Spleen (tissue), 11 donors: ENCODE measurements around the gene ZBTB7C. TPM values are rescaled to one million over a fixed set of nuclear protein-coding genes. Genes with fewer than 3 reads are reported as not detected.
A peak's percentile ranks its signal among the peaks of the same experiment; 100 is the strongest.

Experiments used
- DNase-seq: peaks from one replicate; pipeline ENCODE4 v3.0.0-alpha.2; 2020
- H3K27ac ChIP-seq, 8 donors: fragments of 200-600 bp; sonication (generic) in 7 of 8; 1 replicate in 4 of 8; 2 replicates in 4 of 8; pipeline versions ENCODE4 v1.5.0 to v1.8.0; 2016 to 2021; ENCODE audit warnings: inconsistent platforms in 4 of 8, mild to moderate bottlenecking in 4 of 8, moderate library complexity in 1 of 8
- H3K27me3 ChIP-seq, 7 donors: fragments of 200-600 bp; sonication (generic) in 6 of 7; replicated peaks in 1 of 7; 1 replicate in 4 of 7; 2 replicates in 3 of 7; pipeline versions ENCODE4 v1.5.0 to v1.8.0; 2016 to 2021; ENCODE audit warnings: inconsistent platforms in 3 of 7, mild to moderate bottlenecking in 1 of 7
- H3K36me3 ChIP-seq, 6 donors: fragments of 200-600 bp; sonication (generic) in 5 of 6; 1 replicate in 4 of 6; 2 replicates in 2 of 6; pipeline versions ENCODE4 v1.5.0 to v1.8.0; 2016 to 2021; ENCODE audit warnings: inconsistent platforms in 2 of 6
- H3K4me1 ChIP-seq, 6 donors: fragments of 200-600 bp; sonication (generic) in 5 of 6; 1 replicate in 3 of 6; 2 replicates in 3 of 6; pipeline versions ENCODE4 v1.5.0 to v1.8.0; 2016 to 2021; ENCODE audit warnings: inconsistent platforms in 3 of 6
- H3K4me3 ChIP-seq, 8 donors: fragments of 200-600 bp; sonication (generic) in 7 of 8; 1 replicate in 4 of 8; 2 replicates in 4 of 8; pipeline versions ENCODE4 v1.5.0 to v1.8.0; 2016 to 2021; ENCODE audit warnings: inconsistent platforms in 4 of 8, mild to moderate bottlenecking in 4 of 8, moderate library complexity in 2 of 8
- H3K9me3 ChIP-seq, 8 donors: fragments of 200-600 bp; sonication (generic) in 7 of 8; 1 replicate in 4 of 8; 2 replicates in 4 of 8; pipeline versions ENCODE4 v1.5.0 to v1.8.0; 2016 to 2021; ENCODE audit warnings: inconsistent platforms in 4 of 8
- CTCF ChIP-seq, 11 experiments: fragments of 200-600 bp in 7 of 11; fragments of 450-650 bp in 4 of 11; sonication (generic) in 4 of 11; IDR thresholded peaks in 8 of 11; conservative IDR thresholded peaks in 3 of 11; 1 replicate in 7 of 11; 2 replicates in 4 of 11; pipeline versions ENCODE4 v1.4.0 to v1.8.0; 2016 to 2021; ENCODE audit warnings: antibody characterized with exemption in 11 of 11, inconsistent platforms in 4 of 11, mild to moderate bottlenecking in 1 of 11
- POLR2A ChIP-seq, 3 donors: fragments of 450-650 bp; IDR thresholded peaks; one replicate each; pipeline ENCODE4 v1.5.1; 2017; ENCODE audit warnings: antibody characterized with exemption in 3 of 3, mild to moderate bottlenecking in 1 of 3
- POLR2AphosphoS5 ChIP-seq, 3 donors: sonication (generic); formaldehyde crosslinking; IDR thresholded peaks; one replicate each; pipeline ENCODE4 v1.5.1; 2017; ENCODE audit warnings: antibody characterized with exemption in 3 of 3
- WGBS, 5 donors: extraction: QIAGEN DNeasy Blood & Tissue Kit in 3 of 5; methylation state at CpG; one replicate each; pipeline versions ENCODE4 v1.1.5 to v1.1.7; 2013 to 2018; 5-methylcytosine and 5-hydroxymethylcytosine counted together
- intact Hi-C: fragments of 100-400 bp; cut with DNase I; formaldehyde crosslinking; loops from one replicate; pipeline ENCODE4 v1.15.0; 2023; ENCODE audit warnings: low total_unique reads
- polyA plus RNA-seq, 3 donors: library from polyadenylated mRNA; stranded (reverse); fragments of 200-250 nt; gene quantifications; one replicate each; pipeline ENCODE4 v1.2.1, GENCODE V29; 2013
- total RNA-seq, 7 donors: library from RNA; depleted of rRNA in 3 of 7; stranded (reverse); fragments of >200 nt in 3 of 7; fragmentation: NEBNext Ultra II Directional in 4 of 7; extraction: Animal tissue kit (Norgen Biotek cat#: 25700) in 4 of 7; gene quantifications; one replicate each; pipeline versions ENCODE4 v1.1.0 to v1.2.1, GENCODE V29; 2016 to 2021
- donor health status: healthy with polysubstance abuse.
- donor health status: DM: no; HTN: no; CAD: no; lungs with moderate emphysema.
- donor health status: DM: no; HTN: no; CAD: no.
- donor health status: Bipolar disorder and iron deficiency.
- donor health status: healthy.
- donor health status: DM: no; HTN: no; CAD: no.
- donor health status: DM: yes; HTN: yes; CAD: no.

Gene ZBTB7C
- total and polyA plus RNA-seq, 10 donors: 1.00 to 64.2 (median 18.8) TPM

GRCh38 chr18:48407358-48407757 is 1.8 kb downstream of the ZBTB7C start:
- no peak for DNase-seq
- Histone ChIP-seq H3K36me3 (no peaks in the 10 kb centered on the region), H3K9me3 (no peaks in the 10 kb centered on the region), H3K27ac (peak overlapping the region in 7 of 8 donors; percentile 16 to 86 (median 81)), H3K27me3 (peaks cover 0 to 97% (median 33%) of the 10 kb centered on the region in 7 donors), H3K4me3 (peak overlapping the region in 7 of 8 donors; percentile 74 to 87 (median 79)), H3K4me1 (peaks cover 0 to 72% (median 31%) of the 10 kb centered on the region in 6 donors)
- no peak for TF ChIP-seq CTCF (IDR thresholded peaks at IDR 0.05 in 8 of 11, conservative IDR thresholded peaks at IDR 0.05 in 3 of 11)
- TF ChIP-seq POLR2AphosphoS5 (IDR thresholded peaks at IDR 0.05): peak in 1 of 3 donors; percentile 34
- no peak for TF ChIP-seq POLR2A (IDR thresholded peaks at IDR 0.05)
- WGBS, 5 donors: 40 to 63% (median 62%) methylated on average over 3 of the region's 3 CpGs
- intact Hi-C loops: no loop called here

- WGBS, 5 donors: 62 to 77% (median 72%) methylated on average over 4 to 6 of the region's 6 CpGs
- TF ChIP-seq CTCF (IDR thresholded peaks at IDR 0.05 in 8 of 11, conservative IDR thresholded peaks at IDR 0.05 in 3 of 11): no peak
- TF ChIP-seq POLR2A (IDR thresholded peaks at IDR 0.05): no peak
- Histone ChIP-seq H3K27me3 (peaks cover 0 to 89% (median 33%) of the 10 kb centered on the region in 7 donors), H3K27ac (peak overlapping the region in 2 of 8 donors; percentile 81 to 84), H3K36me3 (no peaks in the 10 kb centered on the region), H3K4me1 (peaks cover 0 to 69% (median 36%) of the 10 kb centered on the region in 6 donors), H3K9me3 (no peaks in the 10 kb centered on the region), H3K4me3 (no peak overlapping the region)
- no peak for DNase-seq
- intact Hi-C loops: no loop called here
These were observed 3.2 kb downstream of the ZBTB7C start for GRCh38 chr18:48405978-48406377.

- Histone ChIP-seq H3K36me3 (no peaks in the 10 kb centered on the region), H3K4me3 (no peak overlapping the region), H3K27me3 (peaks cover 0 to 83% (median 25%) of the 10 kb centered on the region in 7 donors), H3K9me3 (no peaks in the 10 kb centered on the region), H3K4me1 (peaks cover 0 to 69% (median 28%) of the 10 kb centered on the region in 6 donors), H3K27ac (peak overlapping the region in 2 of 8 donors; percentile 16 to 22)
- no peak for DNase-seq
- intact Hi-C loops: no loop called here
- 39 to 49% (median 44%) methylated on average over 8 of the region's 8 CpGs for WGBS, 5 donors
- TF ChIP-seq CTCF (IDR thresholded peaks at IDR 0.05 in 8 of 11, conservative IDR thresholded peaks at IDR 0.05 in 3 of 11): no peak
- no peak for TF ChIP-seq POLR2A (IDR thresholded peaks at IDR 0.05)
- TF ChIP-seq POLR2AphosphoS5 (IDR thresholded peaks at IDR 0.05): no peak
These were observed 4.3 kb downstream of the ZBTB7C start for GRCh38 chr18:48404716-48405507.

- TF ChIP-seq CTCF (IDR thresholded peaks at IDR 0.05 in 8 of 11, conservative IDR thresholded peaks at IDR 0.05 in 3 of 11) (no peak), POLR2AphosphoS5 (IDR thresholded peaks at IDR 0.05) (peak in 2 of 3 donors; percentile 56 to 59), POLR2A (IDR thresholded peaks at IDR 0.05) (no peak)
- peaks cover 0 to 62% (median 20%) of the 10 kb centered on the region in 6 donors for H3K4me1 ChIP-seq
- H3K27me3 ChIP-seq: peaks cover 0 to 76% (median 12%) of the 10 kb centered on the region in 7 donors
- peak overlapping the region in 1 of 8 donors; percentile 3 for H3K27ac ChIP-seq
- no peak for DNase-seq
- H3K36me3 ChIP-seq: no peaks in the 10 kb centered on the region
- H3K9me3 ChIP-seq: no peaks in the 10 kb centered on the region
- WGBS, 5 donors: 76 to 92% (median 84%) methylated on average over 1 of the region's 1 CpG
- intact Hi-C loops: no loop called here
- H3K4me3 ChIP-seq: no peak overlapping the region
These were observed 6.2 kb downstream of the ZBTB7C start for GRCh38 chr18:48402953-48403352.
